Effector memory CD8-positive, alpha-beta T cell (primary cell): ENCODE measurements around the gene HIPK4.
"Not testable (repeated sequence)": the region's sequence is repeated elsewhere in the genome, so short reads cannot be mapped to it uniquely, and the experiment has no call there.

Source experiments
- ATAC-seq: fragments of 150-1000 bp; cut with Tn5 transposase; replicated peaks from 2 replicates; pipeline ENCODE4 v1.10.0; 2021; ENCODE audit warnings: mild to moderate bottlenecking, moderate library complexity
- DNase-seq, 3 experiments: peaks; one replicate each; pipeline ENCODE4 v3.0.0; 2021
- H3K27ac Mint-ChIP-seq, 2 donors: one replicate each; pipeline ENCODE4 v1.8.0; 2022; ENCODE audit warnings: mild to moderate bottlenecking in 2 of 2, mixed read lengths in 2 of 2, moderate library complexity in 2 of 2
- H3K27me3 Mint-ChIP-seq, 2 donors: one replicate each; pipeline ENCODE4 v1.8.0; 2022; ENCODE audit warnings: mixed read lengths in 2 of 2
- H3K36me3 Mint-ChIP-seq: one replicate; pipeline ENCODE4 v1.8.0; 2022; ENCODE audit warnings: mild to moderate bottlenecking, moderate library complexity, mixed read lengths; ENCODE audit not compliant: insufficient read depth
- H3K4me1 Mint-ChIP-seq, 2 donors: one replicate each; pipeline ENCODE4 v1.8.0; 2022; ENCODE audit warnings: low read depth in 2 of 2, mixed read lengths in 2 of 2
- H3K4me3 Mint-ChIP-seq, 2 donors: one replicate each; pipeline ENCODE4 v1.8.0; 2022; ENCODE audit warnings: mild to moderate bottlenecking in 2 of 2, mixed read lengths in 2 of 2, moderate library complexity in 2 of 2
- H3K9me3 Mint-ChIP-seq, 2 donors: one replicate each; pipeline ENCODE4 v1.8.0; 2022; ENCODE audit warnings: mixed read lengths in 2 of 2

Gene HIPK4

DNA sequence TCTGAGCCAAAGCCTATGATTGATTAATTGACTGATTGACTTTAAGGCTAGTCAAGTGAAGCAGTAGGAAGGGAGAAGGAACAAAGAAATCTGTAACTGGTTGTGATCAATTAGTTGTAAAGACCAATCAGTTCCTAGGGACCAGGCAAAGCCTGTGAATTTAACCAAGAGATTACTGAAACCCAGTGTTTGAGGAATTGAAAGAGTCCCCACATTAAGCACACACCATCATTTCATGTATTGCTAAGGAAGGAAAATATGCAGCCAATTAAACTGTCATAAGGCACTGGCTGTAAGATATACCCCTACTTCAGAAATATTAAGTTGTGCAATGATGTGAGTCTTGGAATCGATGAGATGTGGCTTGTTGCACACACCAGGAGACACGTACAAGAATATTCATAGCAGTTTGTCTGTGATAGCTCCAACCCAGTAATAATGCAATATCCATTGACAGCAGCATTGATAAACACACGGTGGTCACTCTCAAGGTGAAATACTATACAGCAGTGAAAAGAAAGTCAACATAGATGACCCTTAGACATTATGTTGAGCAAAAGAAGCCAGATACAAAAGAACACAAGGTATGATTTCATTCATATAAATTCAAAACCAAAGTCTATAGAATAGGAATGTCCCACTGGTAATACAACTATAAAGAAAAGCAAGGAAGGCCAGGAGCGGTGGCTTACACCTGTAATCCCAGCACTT is 50.8 kb downstream of the HIPK4 start:
- H3K4me1 Mint-ChIP-seq = peaks cover 10 to 19% of the 10 kb centered on the region in 2 donors
- H3K4me3 Mint-ChIP-seq = no peak overlapping the region
- DNase-seq (no peak), ATAC-seq (no peak)
- no peaks in the 10 kb centered on the region for H3K27me3 Mint-ChIP-seq
- no peaks in the 10 kb centered on the region for H3K9me3 Mint-ChIP-seq
- peaks cover 31% of the 10 kb centered on the region for H3K36me3 Mint-ChIP-seq
- no peak overlapping the region for H3K27ac Mint-ChIP-seq

- Mint-ChIP-seq H3K4me1 (peaks cover 7 to 11% of the 10 kb centered on the region in 2 donors), H3K27ac (no peak overlapping the region), H3K9me3 (no peaks in the 10 kb centered on the region), H3K27me3 (no peaks in the 10 kb centered on the region), H3K4me3 (no peak overlapping the region), H3K36me3 (peaks cover 37% of the 10 kb centered on the region)
- DNase-seq (no peak), ATAC-seq (no peak)
Observed at GRCh38 chr19:40337594-40337993, 52.4 kb downstream of the HIPK4 start.

- no peak overlapping the region for H3K27ac Mint-ChIP-seq
- ATAC-seq (no peak), DNase-seq (no peak)
- H3K4me1 Mint-ChIP-seq = peaks cover 6% of the 10 kb centered on the region in 2 donors
- H3K9me3 Mint-ChIP-seq = no peaks in the 10 kb centered on the region
- peaks cover 38% of the 10 kb centered on the region for H3K36me3 Mint-ChIP-seq
- H3K27me3 Mint-ChIP-seq = no peaks in the 10 kb centered on the region
- no peak overlapping the region for H3K4me3 Mint-ChIP-seq
Observed at GRCh38 chr19:40337107-40337506, 52.9 kb downstream of the HIPK4 start.

DNA sequence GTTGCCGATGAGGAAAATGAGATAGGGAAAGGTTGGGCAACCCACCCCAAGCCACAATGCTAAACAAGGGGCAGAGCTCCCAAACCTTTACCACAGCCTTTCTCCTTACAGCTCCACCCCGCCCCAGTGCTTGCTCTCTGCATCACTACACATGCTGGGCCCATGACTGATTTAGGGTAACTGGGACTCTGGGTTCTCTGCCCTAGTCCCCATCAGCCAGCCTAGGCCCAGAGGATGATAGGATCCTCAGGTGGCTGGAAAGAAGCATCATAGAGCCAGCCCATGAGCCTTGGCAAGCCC is 53.4 kb downstream of the HIPK4 start:
- DNase-seq = no peak
- Mint-ChIP-seq H3K27ac (peak overlapping the region in 1 of 2 donors; percentile 65), H3K9me3 (no peaks in the 10 kb centered on the region), H3K4me1 (peaks cover 5 to 6% of the 10 kb centered on the region in 2 donors), H3K4me3 (no peak overlapping the region), H3K27me3 (no peaks in the 10 kb centered on the region), H3K36me3 (peaks cover 43% of the 10 kb centered on the region)
- ATAC-seq = no peak

DNA sequence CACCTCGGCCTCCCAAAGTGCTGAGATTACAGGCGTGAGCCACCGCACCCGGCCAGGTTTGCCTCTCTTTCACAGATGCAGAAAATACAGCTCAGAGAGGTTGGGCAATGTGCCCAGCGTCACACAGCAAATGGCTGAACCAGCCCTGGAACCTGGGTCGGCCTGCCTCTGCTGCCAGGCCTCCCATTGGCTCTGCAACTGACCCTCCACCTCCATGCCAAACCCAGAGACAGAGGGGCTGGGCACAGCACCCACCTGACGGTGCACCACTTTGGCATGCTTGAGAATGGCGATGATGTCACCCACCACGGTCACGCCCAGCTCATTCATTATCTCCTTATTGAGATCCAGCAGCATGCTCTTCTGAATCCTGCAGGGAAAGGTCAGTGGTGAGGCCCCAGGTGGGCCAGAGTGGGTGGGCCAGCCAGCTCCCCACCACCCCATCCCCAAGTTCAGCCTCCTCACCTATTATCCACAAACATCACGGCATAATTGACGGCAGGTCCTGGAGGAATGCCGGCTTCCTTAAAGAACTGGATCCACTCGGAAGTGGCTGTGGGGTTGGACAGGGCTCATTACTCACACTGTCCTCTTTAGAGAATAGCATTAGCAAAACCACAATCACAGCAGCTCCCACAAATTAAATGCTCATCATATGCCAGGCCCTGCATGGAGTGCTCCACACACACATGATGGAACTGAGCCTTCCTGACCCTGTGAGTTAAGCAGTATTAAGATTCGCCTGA is 54.0 kb downstream of the HIPK4 start:
- Mint-ChIP-seq H3K4me1 (peaks cover 4 to 6% of the 10 kb centered on the region in 2 donors), H3K9me3 (no peaks in the 10 kb centered on the region), H3K4me3 (no peak overlapping the region), H3K27me3 (no peaks in the 10 kb centered on the region), H3K27ac (peak overlapping the region in 1 of 2 donors; percentile 65), H3K36me3 (peaks cover 47% of the 10 kb centered on the region)
- ATAC-seq (no peak), DNase-seq (no peak)

DNA sequence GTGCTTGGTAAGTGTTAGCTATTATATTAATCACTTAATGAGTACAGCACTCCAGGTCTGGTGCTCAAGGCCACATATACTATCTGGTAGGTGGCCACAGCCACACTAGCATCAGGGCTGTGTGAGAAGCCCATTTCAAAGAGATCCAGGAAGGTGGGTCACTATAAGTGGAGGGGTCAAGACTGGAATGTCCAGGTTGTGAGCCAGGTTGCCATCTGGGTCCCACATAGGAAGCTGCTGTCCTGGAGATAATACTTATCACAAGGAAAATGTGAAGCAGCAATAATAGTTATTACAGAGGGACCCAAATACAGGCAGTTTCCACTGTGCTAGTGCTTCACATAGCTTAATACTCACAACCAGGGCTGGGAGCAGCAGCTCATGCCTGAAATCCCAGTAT is 54.9 kb downstream of the HIPK4 start:
- Mint-ChIP-seq H3K9me3 (no peaks in the 10 kb centered on the region), H3K4me3 (no peak overlapping the region), H3K27me3 (no peaks in the 10 kb centered on the region), H3K36me3 (peaks cover 46% of the 10 kb centered on the region), H3K27ac (no peak overlapping the region), H3K4me1 (peaks cover 4 to 6% of the 10 kb centered on the region in 2 donors)
- no peak for ATAC-seq
- DNase-seq = no peak

- not testable (repeated sequence) for ATAC-seq, DNase-seq, H3K27ac Mint-ChIP-seq, H3K4me3 Mint-ChIP-seq, H3K27me3 Mint-ChIP-seq, H3K4me1 Mint-ChIP-seq, H3K9me3 Mint-ChIP-seq
- H3K36me3 Mint-ChIP-seq = peaks cover 47% of the 10 kb centered on the region
Observed at GRCh38 chr19:40333083-40333482, 56.9 kb downstream of the HIPK4 start.

DNA sequence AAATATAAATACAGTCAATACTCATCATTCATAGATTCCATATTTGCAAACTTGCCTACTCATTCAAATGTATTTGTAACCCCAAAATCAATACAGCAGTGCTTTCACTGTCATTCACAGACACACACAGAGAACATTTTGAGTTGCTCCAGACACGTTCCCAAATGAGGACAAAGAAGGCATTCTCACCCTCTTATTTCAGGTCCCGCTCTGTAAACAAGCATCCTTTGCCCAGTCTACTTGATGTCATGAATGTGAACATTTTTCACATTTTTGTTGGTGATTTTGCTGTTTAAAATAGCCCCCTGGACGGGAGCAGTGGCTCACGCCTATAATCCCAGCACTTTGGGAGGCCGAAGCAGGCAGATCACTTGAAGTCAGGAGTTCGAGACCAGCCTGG is 57.3 kb downstream of the HIPK4 start:
- Mint-ChIP-seq H3K4me3 (no peak overlapping the region), H3K4me1 (peaks cover 0 to under 1% of the 10 kb centered on the region in 2 donors), H3K27ac (no peak overlapping the region), H3K9me3 (no peaks in the 10 kb centered on the region), H3K27me3 (no peaks in the 10 kb centered on the region), H3K36me3 (peaks cover 47% of the 10 kb centered on the region)
- DNase-seq (no peak), ATAC-seq (no peak)

GRCh38 chr19:40331052-40331451 is 58.9 kb downstream of the HIPK4 start:
- H3K4me3 Mint-ChIP-seq = no peak overlapping the region
- H3K27ac Mint-ChIP-seq = no peak overlapping the region
- no peaks in the 10 kb centered on the region for H3K4me1 Mint-ChIP-seq
- no peaks in the 10 kb centered on the region for H3K9me3 Mint-ChIP-seq
- peaks cover 58% of the 10 kb centered on the region for H3K36me3 Mint-ChIP-seq
- DNase-seq = no peak
- H3K27me3 Mint-ChIP-seq = no peaks in the 10 kb centered on the region
- ATAC-seq = no peak
